Endothelial cell (in vitro differentiated cells): ENCODE measurements around the gene COPG1. TPM values are rescaled to one million over a fixed set of nuclear protein-coding genes. Genes with fewer than 3 reads are reported as not detected.

Experiments used
- DNase-seq: peaks from one replicate; pipeline ENCODE4 v3.0.0; 2021; ENCODE audit warnings: low spot score
- H3K27ac Mint-ChIP-seq: one replicate; pipeline ENCODE4 v1.8.0; 2021; ENCODE audit warnings: mixed read lengths, inconsistent platforms; ENCODE audit not compliant: unreplicated experiment
- H3K27me3 Mint-ChIP-seq: one replicate; pipeline ENCODE4 v1.8.0; 2021; ENCODE audit warnings: mild to moderate bottlenecking, moderate library complexity, mixed read lengths, inconsistent platforms; ENCODE audit not compliant: unreplicated experiment
- H3K36me3 Mint-ChIP-seq: one replicate; pipeline ENCODE4 v1.8.0; 2021; ENCODE audit warnings: mild to moderate bottlenecking, low read depth, mixed read lengths, inconsistent platforms; ENCODE audit not compliant: unreplicated experiment
- H3K4me1 Mint-ChIP-seq: one replicate; pipeline ENCODE4 v1.8.0; 2021; ENCODE audit warnings: mild to moderate bottlenecking, mixed read lengths, inconsistent platforms; ENCODE audit not compliant: unreplicated experiment
- H3K4me3 Mint-ChIP-seq: one replicate; pipeline ENCODE4 v1.8.0; 2021; ENCODE audit warnings: mild to moderate bottlenecking, mixed read lengths, inconsistent platforms; ENCODE audit not compliant: unreplicated experiment
- H3K9me3 Mint-ChIP-seq: one replicate; pipeline ENCODE4 v1.8.0; 2021; ENCODE audit warnings: mixed read lengths, inconsistent platforms; ENCODE audit not compliant: unreplicated experiment
- CTCF ChIP-seq: fragments of 200-600 bp; sonication (generic); IDR thresholded peaks from one replicate; pipeline ENCODE4 v1.5.0; 2021; ENCODE audit warnings: antibody characterized with exemption; ENCODE audit not compliant: unreplicated experiment
- total RNA-seq: library from RNA; stranded (reverse); fragmentation: NEBNext Ultra II Directional; extraction: Animal tissue kit (Norgen Biotek cat#: 25700); gene quantifications from one replicate; pipeline ENCODE4 v1.2.1, GENCODE V29; 2021; ENCODE audit not compliant: unreplicated experiment

COPG1 gene
- total RNA-seq, 1 donor from 2014 or later, result 149 TPM

DNA sequence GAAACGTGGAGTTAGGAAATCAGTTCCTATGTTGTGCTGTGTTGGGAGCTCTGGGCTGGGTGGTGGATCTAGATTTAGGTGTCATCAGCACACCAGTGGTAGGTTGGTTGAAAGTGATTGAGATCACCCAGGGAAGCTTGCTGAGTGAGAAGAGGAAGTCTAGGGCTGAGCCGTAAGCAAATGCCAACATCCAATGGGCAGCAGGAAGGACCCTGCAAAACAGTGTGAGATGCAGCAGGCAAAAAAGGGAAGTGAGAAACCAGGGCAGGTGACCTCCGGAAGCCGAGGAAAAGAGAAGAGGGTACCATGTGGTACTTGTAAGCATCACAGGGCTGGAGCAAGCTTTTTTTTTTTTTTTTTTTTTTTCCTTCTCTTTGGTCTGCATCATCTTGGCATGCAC is 15.9 kb upstream of the COPG1 start:
- no peak for DNase-seq
- Mint-ChIP-seq H3K9me3 (no peaks in the 10 kb centered on the region), H3K27me3 (peaks cover 3% of the 10 kb centered on the region), H3K4me3 (no peak overlapping the region), H3K36me3 (no peaks in the 10 kb centered on the region), H3K27ac (peak overlapping the region; percentile 3), H3K4me1 (peaks cover 24% of the 10 kb centered on the region)
- TF ChIP-seq CTCF, result no peak

DNA sequence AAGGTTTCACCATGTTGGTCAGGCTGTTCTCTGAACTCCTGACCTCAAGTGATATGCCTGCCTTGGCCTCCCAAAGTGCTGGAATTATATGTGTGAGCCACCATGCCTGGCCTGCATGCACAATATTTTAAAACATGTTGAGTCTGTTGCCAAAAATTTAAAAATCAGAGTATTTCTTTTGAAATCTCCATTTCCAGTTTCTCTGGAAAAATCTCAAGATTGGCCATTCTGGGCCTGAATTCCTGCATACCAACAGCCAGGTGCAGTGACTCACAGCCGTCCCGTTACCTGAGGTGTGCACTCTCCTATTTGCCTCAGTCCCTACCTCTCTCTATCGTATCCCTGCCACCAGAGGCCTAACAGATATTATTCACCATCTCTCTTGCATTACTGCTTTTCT is 15.0 kb upstream of the COPG1 start:
- no peak overlapping the region for H3K4me3 Mint-ChIP-seq
- no peak for DNase-seq
- peaks cover 15% of the 10 kb centered on the region for H3K4me1 Mint-ChIP-seq
- no peaks in the 10 kb centered on the region for H3K36me3 Mint-ChIP-seq
- no peak overlapping the region for H3K27ac Mint-ChIP-seq
- H3K27me3 Mint-ChIP-seq, result peaks cover 3% of the 10 kb centered on the region
- no peak for TF ChIP-seq CTCF
- no peaks in the 10 kb centered on the region for H3K9me3 Mint-ChIP-seq

DNA sequence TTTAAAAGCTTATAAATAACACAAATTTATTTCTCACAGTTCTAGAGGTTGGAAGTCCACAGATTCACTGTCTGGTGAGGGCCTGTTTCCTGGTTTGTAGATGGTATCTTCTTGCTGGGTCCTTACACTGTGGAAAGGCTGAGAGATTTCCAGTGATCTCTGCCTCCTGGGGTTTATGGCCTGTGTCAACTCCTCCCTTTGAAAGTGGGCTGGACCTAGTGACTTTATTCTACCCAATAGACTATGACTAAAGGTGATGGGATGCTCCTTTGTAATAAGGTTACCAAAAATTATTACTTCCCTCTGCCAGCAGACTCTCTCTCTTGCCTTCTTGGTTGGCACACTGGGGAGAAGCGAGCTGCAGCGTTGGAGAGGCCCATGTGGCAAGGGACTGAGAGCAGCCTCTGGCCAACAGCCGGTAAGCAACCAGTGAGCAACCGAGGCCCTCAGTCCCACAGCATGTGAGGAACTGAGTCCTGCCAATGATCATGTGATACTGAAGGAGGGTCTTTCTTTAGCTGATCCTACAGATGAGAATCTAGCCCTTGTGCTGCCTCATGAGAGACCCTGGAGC is 14.0 kb upstream of the COPG1 start:
- Mint-ChIP-seq H3K4me1 (peaks cover 10% of the 10 kb centered on the region), H3K27ac (no peak overlapping the region), H3K4me3 (no peak overlapping the region), H3K27me3 (peaks cover 3% of the 10 kb centered on the region), H3K36me3 (no peaks in the 10 kb centered on the region), H3K9me3 (no peaks in the 10 kb centered on the region)
- no peak for DNase-seq
- TF ChIP-seq CTCF, result no peak

DNA sequence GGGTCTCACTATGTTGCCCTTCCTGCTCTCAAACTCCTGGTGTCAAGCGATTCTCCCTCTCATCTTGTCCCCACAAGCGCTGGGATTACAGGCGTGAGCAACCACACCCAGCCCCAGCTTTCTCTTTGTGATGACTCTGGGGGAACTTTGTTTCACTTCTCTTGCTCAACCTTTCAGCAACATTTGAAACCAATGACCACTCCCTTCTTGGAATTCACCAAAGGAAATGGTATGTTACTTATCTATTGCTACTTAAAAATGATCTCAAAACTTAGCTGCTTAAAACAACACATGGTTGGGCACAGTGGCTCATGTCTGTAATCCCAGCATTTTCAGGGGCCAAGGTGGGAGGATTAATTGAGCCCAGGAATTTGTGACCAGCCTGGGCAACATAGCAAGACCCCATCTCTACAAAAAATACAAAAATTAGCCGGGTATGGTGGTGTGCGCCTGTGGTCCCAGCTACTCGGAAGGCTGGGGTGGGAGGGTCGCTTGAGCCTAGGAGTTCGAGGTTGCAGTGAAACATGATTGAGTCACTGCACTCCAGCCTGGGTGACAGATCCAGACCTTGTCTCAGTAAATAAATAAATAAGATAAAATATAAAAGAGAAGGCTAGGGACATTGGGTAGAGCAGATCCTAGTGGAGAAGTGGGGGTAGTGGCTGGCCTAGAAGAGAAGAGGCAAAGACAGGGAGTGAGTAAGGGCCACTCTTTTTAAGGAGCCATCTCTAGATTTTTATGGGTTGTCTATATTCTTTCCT is 10.3 kb upstream of the COPG1 start:
- Mint-ChIP-seq H3K36me3 (no peaks in the 10 kb centered on the region), H3K9me3 (no peaks in the 10 kb centered on the region), H3K27ac (no peak overlapping the region), H3K4me1 (peaks cover 3% of the 10 kb centered on the region), H3K4me3 (no peak overlapping the region), H3K27me3 (peaks cover 3% of the 10 kb centered on the region)
- no peak for TF ChIP-seq CTCF
- DNase-seq, result no peak

DNA sequence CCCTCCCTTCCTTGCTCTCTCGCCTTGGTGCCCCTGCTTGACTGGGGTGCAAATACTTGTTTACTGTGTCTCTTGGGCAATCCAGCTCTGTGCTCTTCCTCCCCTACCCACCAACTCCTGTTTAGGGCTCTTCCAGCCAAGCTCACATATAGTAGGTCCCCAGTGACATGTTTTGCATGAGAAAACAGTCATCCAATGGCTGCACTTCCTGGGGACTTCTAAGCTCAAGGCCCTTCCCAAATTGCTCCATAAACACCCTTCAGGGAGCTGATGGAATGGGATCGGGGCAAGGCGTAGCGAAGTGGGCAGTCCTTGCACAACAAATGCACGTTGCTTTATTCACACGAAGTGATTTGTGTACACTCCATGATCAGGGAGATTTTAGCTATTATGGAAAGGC is 9.4 kb upstream of the COPG1 start:
- no peak for TF ChIP-seq CTCF
- no peaks in the 10 kb centered on the region for H3K36me3 Mint-ChIP-seq
- no peak for DNase-seq
- H3K9me3 Mint-ChIP-seq, result no peaks in the 10 kb centered on the region
- H3K27me3 Mint-ChIP-seq, result no peaks in the 10 kb centered on the region
- peaks cover 3% of the 10 kb centered on the region for H3K4me1 Mint-ChIP-seq
- H3K4me3 Mint-ChIP-seq, result no peak overlapping the region
- no peak overlapping the region for H3K27ac Mint-ChIP-seq
